Stimulated activated CD8-positive, alpha-beta memory T cell treated with anti-CD3 and anti-CD28 coated beads, Interleukin-12 subunit alpha, Interleukin-12 subunit beta, amount 100 ng/mL, for 4 hours (primary cell): ENCODE data around the gene KSR1.

Experiments
- DNase-seq: peaks from one replicate; pipeline ENCODE4 v3.0.0-alpha.2; 2020; ENCODE audit warnings: low read depth

The KSR1 gene

DNA sequence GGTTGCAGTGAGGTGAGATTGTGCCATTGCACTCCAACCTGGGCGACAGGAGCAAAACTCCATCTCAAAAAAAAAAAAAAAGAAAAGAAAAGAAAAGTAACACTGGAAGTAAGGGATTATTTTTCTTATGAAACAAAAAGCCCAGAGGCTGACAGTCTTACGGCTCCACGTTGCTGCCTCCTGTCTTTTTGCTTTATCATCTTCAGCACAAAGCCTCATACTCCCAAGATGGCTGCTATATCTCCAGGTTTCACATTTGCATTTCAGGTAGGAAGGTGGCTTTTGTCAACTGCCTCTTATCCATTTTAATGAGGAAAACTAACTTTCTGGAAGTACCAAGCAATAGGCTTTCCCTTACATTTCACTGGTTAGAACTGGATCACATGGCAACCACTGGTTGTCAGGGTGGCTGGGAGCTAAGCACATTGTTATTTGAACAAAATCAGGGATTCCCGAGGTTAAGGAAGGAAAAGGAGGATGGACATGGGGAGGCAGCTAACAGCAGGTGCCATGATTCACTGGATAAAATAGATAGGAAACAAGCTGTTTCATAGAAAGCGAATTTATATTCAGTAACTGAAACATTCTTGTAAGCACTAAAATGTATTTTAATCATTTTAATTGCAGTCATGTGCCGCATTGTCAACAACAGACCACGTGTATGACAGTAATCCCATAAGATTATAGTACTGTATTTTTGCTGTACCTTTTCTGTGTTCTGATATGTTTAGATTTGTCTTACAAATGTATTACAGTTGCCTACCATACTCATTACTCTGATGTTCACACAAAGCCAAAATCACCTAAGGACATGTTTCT is 58.6 kb downstream of the KSR1 start:
- DNase-seq: no peak

GRCh38 chr17:27518048-27518447 is 61.8 kb downstream of the KSR1 start:
- DNase-seq: no peak

GRCh38 chr17:27518545-27519521 is 62.6 kb downstream of the KSR1 start:
- DNase-seq: no peak

- no peak for DNase-seq
Observed at GRCh38 chr17:27519550-27519949, 63.3 kb downstream of the KSR1 start.

DNA sequence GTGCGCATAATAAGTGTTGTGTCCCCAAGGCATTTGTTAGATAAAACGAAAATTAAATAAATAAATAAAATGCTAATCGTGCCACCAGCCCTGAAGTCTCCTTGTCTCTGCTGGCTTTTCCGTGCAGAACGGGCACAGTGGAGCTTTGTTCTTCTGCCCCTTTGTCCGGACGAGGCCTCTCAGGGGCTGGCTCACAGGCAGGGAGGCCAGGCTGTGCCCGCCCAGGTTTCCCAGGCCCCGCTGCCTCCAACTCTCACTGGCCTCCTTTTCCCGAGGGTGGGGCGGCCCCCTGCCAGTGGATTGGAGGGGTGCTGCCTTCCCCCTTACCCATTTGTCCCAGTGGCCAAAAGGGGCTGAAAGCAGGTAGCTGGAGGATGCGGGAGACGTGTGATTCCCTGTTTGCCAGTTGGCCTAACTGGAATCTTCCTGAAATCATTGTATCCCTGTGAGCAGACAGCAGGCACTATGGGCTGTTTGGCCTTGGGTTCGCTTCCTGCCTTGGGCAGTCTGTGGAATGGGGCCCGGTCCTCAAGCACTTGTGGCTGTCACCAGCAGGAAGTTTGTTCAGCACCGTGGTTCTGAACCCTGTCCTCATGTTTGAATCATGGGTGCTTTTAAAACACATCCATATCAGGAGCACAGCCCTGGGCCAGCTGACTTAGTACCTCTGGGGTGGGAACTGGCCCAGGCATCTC is 64.4 kb downstream of the KSR1 start:
- no peak for DNase-seq

DNA sequence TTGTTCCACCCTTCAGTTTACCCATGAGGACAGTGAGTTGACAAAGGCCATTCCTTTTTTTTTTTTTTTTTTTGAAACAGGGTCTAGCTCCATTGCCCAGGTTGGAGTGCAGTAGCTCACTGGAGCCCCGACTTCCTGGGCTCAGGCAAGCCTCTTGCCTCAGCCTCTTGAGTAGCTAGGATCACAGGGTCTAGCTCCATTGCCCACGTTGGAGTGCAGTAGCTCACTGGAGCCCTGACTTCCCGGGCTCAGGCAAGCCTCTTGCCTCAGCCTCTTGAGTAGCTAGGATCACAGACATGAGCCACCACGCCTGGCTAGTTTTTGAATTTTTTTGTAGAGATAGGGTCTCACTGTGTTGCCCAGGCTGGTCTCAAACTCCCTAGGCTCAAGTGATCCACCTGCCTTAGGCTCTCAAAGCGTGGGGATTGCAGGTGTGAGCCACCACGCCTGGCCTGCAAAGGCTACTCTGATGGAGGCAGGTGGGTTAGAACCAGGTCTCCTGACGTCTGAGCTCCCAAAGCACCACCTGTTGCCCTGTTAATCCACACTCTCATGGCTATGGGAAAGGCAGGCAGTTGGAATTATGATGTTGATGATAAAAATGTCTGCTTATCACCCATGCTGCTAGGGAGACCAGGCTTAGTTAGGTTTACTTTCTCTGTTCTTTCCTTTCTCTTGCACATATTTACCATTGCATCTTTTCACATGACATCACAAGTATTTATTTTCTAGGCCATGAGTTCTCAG is 65.2 kb downstream of the KSR1 start:
- DNase-seq: no peak

DNA sequence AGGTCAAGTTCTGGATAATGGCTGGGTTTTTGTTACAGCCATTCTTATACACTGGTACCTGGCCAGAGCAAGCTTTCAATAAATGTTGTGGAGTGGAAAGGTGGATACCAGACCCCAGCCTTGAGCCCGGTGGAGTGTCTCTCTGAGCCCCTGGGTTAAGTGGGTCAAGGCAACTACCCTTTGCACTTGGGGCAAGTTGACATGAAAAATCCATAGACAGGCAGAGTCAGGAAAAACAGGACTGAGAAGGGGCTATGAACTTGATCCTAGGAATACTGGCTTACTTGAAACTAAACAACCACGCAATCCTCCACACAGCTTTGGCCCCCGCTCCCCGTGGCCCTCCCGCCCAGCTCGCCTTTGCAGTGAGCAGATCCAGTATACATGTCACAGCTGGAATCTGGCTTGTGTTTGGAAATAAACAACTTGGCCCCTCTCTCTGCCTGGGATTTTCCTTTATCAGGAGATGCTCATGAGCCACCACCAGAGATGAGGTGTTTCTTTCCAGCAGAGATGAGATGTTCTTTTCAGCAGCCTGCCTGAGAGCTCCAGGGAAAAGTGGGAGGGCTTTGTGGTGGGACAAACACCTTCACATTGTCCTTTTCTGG is 65.9 kb downstream of the KSR1 start:
- no peak for DNase-seq

- no peak for DNase-seq
Observed at GRCh38 chr17:27523712-27524111, 67.5 kb downstream of the KSR1 start.

DNA sequence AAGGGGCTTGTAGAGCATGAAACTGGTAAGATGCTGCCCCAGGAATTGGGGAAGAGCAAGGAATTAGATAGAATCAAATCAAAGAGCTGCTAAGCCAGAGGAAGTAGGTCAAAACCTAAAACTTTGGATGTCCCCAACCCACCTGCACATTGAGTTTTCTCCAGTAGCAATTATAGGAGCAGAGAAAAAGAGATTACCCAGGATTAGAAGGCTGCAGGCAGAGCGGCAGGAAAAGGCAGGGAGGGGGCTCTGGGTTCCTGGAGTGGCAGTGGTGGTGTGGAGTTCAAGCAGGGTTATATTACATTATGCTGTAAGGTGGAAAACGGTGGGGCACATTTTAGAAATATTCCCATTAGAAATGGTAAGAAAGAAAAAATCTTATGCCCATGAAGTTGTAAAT is 68.3 kb downstream of the KSR1 start:
- DNase-seq: no peak

DNA sequence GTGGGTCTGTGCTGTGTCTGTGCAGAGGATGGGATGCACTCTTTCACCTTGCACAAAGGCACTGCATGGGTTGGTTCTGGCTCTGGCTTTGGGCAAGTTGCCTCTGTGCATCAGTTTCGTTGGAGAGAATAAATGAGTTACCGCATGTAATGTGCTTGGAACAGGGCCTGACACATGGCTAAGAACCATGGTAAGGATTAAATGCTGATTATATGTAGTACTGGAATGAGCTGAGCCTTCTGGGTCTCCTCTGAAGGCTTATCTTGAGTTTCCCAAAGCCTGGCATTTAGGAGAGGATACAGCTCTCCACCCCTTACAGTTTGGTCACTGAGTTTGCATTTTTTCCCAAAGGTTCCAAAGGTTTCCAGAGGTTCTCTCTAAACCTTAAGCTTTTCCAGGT is 69.1 kb downstream of the KSR1 start:
- DNase-seq: no peak

DNA sequence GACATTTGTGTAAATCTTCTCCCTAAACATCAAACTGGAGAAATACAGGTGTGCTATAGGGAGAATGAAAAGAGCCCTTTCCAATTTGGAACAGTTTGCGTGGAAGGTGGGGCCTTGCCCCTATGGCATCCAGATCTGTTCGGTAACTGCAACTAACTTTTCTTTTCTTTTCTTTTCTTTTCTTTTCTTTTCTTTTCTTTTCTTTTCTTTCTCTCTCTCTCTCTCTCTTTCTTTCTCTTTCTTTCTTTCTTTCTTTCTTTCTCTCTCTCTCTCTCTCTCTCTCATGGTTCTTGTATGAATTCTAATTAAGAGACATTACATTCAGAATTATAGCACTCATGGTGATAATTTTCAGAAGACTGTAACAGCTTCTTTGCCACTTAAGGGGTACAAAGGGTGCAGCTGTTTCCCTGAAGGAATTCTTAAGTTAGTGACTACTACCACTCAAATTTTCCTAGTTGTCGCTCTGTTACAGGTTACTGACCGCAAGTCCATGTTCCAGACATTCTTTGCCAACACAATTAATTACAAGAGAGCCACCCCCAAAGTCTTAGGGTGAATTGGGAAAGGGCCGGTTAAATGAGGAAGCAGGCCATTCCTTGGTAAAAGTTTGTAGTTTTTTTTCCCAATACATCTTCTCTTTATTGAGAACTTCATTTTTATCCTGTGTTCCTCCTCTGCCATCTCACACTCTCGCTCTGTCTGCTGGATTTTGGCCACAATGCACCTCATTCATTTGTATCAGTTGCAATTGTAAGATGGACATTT is 69.8 kb downstream of the KSR1 start:
- DNase-seq: no peak

DNA sequence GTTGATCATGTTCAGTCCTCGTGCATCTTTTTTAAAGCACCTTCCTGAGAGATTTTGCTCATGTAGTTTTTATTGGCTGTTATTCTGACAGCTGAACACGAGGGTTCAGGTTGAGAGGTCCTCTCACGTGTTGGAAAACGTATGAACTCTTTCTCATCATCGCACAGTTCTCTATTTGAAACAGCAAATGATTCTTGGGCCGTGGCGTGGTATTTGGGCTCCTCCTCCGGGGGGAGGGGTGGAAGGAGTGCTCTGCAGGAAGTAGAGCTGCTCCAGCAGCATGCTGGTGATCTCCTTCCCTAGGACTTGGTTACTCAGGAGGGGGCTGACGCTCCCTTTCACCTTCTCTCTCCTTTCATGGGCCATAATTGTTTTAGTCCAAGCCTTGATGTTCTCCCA is 70.4 kb downstream of the KSR1 start:
- no peak for DNase-seq

DNA sequence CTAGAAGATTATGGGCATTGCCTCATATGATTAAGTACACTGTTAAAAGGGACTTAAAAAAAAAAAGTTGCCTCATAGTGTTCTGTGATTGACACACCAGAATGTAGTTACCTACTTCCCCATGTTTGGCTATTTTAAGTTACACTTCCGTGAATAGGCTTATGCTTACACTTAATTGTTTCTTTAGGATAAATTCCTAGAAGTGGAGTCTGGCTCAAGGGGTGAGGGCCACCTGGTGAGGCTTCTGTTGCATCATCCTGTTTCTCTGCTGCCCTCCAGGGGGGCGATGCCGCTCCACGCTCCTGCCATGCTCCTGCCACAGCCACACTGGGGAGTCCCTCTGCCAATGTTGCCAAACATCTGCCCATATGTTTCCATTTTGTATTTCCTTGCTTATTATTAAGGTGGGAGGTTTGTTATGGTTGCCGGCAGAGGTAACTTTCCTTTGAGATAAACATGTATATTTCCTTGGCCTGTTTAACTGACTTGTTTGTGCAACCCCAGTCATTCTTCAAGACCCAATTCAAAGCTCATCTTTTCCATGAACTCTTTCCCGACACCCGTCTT is 73.1 kb downstream of the KSR1 start:
- DNase-seq: no peak

- DNase-seq: no peak
Observed at GRCh38 chr17:27530764-27531391, 74.6 kb downstream of the KSR1 start.

DNA sequence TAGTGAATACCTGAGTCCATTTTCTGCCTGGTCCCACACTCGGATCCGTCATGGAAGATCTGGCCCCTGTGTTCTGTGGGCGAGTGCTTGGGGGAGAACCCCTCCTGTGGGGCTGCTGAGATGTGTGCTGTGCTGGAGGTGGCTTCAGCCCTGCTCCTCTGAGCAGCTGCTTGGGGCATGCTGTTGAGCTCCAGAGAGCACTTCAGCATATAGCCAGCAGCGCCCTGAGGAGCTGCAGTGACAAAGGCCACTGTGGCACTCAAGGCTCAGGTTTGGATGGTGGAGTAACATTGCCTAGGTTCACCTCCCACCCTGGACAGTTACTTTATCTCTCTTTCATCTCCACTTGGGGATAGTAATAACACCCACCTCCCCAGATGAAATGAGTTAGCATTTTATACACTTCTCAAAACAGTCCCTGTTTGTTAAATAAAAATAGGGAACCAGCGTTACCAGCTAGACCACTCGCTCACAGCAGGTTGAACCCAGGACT is 75.3 kb downstream of the KSR1 start:
- no peak for DNase-seq

GRCh38 chr17:27532269-27533263 is 76.3 kb downstream of the KSR1 start:
- no peak for DNase-seq

DNA sequence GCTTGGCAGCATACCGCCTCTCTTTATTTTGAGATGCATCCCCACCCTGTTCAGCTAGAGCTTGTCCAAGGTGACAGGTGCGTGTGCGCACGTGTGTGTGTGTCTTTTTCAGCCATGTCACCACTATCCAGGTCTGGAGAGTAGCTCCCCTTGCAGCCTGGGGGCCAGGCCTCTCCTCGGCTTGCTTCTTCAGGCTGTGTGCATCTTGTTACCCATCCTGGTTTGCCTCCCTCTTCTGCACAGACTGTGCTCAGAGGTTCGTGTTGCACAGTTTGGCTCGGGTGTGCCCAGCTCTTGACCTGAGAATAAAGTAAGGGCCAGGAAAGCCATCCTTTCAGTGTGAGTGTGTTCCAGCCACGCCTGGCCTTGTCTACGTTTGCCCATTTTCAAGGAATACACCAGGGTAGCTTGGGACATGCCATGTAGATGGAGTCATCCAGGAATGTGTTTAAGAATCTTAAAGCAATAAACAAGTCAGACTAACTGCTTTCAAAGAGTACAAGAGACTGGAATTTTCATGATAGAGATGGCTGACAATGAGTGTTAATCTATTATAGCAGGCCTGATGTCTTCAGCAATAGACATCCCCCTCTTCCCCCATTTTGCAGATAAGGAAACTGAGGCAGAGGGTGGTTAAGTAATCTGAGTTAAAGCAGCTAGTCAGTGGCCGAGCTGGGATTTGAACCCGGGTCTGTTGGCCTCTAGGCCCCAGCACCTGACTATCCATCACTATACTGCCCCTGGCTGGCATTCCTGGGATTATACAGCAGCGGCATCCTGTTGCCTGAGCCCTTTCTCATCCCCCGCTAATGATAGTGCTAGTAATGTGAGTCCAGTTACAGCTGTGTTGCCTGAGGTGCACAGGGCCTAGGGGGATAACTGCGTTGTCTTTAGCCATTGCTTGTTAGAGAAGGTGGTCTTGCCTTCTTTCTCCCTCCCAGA is 77.9 kb downstream of the KSR1 start:
- no peak for DNase-seq
